Measurements from ENCODE around the gene ROBO1.

DNA sequence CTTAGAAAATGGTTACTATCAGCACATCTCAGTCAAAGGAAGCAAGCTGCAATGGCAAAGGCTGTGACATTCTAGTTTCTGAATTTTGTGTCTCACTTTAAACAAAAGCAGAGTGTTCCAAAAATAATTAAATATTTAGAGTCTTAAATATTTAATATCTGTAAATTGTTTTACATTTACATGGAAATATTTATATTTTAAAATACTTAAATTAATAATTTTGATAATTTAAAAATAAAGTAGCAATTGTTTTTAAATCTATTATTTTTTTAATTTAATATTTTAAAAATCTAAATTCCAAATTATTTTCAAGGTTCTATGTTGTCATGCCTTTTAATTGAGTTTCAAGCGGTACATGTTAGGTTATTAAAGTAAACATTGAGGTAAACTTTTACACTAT is 843.1 kb downstream of the ROBO1 start:
- TF ChIP-seq POLR2AphosphoS5 (IDR thresholded peaks at IDR 0.05; ENCODE audit: borderline replicate concordance, low read depth, low read length) (no peak), EZH2 (IDR thresholded peaks at IDR 0.05) (no peak), FOXP2 (optimal IDR thresholded peaks at IDR 0.05; ENCODE audit: control extremely low read depth, extremely low read length, insufficient read depth) (no peak)

Measured in SK-N-MC (cell line).